SK-N-DZ (cell line): ENCODE results near the gene PARL.

Experiments used
- DNase-seq: peaks from one replicate; pipeline ENCODE4 v3.0.0-alpha.2; 2015; ENCODE audit warnings: low spot score

PARL gene

GRCh38 chr3:183854318-183855035 is 30.2 kb downstream of the PARL start:
- DNase-seq, result no peak

DNA sequence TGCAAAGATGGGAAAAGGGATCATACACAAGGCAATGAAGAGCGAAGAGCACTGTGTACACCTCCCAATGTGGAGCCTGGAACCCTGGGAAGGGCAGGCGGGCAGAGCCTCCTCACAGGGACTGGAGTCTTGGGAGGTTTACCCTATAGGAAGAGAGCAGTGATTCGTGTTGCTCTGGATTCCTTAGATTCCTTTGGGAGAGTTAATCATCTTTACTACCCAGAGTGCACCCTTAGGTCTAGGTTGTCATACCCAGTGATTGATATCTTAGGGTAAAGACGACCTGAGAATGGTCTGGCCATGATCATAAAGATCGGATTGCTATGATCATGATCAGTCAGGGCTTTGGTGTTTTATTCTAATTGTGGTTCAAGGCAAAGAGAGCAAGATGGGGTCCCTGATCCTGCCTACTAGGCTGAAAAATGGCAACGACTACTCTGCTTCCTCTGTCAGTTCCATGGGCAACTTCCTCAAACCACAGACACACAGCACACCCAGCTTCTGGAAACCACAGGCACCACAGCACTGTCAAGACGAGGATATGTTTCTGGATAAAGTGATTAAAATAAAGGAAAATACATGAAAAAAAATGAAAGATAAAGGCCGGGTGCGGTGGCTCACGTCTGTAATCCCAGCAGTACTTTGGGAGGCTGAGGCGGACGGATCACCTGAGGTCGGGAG is 38.9 kb downstream of the PARL start:
- no peak for DNase-seq

- no peak for DNase-seq
Observed at GRCh38 chr3:183845090-183845489, 39.6 kb downstream of the PARL start.

- no peak for DNase-seq
Observed at GRCh38 chr3:183844606-183845005, 40.1 kb downstream of the PARL start.

- DNase-seq, result no peak
Observed at GRCh38 chr3:183839751-183840150, 44.9 kb downstream of the PARL start.

DNA sequence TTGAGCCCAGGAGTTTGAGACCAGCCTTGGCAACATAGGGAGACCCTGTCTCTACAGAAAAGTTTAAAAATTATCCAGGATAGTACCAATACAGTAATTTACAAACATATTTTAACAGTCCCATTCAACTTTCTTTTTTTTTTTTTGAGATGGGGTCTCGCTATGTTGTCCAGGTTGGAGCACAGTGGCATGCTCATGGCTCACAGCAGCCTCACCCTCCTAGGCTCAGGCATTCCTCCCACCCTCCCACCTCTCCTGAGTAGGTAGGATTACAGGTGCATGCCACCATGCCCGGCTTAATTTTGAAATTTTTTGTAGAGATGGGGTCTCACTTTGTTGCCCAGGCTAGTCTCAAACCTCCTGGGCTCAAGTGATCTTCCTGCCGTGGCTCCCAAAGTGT is 46.8 kb downstream of the PARL start:
- DNase-seq, result no peak

GRCh38 chr3:183837390-183837789 is 47.3 kb downstream of the PARL start:
- DNase-seq, result no peak

DNA sequence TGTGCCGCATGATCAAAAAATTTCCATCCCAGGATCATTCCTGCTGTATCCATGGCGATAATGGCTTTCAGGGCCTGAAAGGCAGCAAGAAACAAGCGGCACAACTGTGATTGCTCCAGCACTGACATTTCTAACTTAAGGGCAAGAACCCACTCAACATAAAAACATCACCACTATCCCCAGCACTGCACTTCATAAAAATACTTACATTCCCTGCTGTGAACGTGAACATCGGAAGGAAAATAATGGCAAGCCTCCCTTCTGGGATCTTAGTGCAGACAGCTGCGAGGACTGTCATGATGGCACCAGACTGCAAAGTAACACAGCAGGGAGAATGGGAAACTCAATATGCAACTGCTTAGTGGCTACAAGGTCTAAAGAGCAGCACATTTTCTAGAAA is 51.2 kb downstream of the PARL start:
- DNase-seq, result no peak

DNA sequence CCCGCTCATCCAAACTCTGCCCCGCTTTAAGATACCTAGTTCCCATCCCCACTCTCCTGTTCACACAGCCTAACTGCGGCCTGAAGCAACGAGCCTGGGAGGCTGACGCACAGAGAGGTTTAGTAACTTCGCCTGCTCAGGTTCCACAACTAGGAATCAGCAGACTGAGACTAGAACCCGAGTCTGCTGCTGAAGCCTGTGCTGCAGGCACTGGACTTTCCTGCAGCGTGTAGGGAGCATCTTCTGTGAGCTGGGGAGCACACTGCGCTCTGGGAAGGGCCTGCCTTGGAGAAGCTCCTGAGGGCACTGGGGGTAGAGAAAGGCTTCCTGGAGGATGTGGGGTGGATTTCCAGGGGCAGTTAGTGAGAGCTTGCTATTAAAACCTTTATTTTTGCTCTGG is 54.5 kb downstream of the PARL start:
- DNase-seq, result no peak

- no peak for DNase-seq
Observed at GRCh38 chr3:183829466-183829865, 55.2 kb downstream of the PARL start.

GRCh38 chr3:183828538-183828870 is 56.2 kb downstream of the PARL start:
- DNase-seq, result no peak

DNA sequence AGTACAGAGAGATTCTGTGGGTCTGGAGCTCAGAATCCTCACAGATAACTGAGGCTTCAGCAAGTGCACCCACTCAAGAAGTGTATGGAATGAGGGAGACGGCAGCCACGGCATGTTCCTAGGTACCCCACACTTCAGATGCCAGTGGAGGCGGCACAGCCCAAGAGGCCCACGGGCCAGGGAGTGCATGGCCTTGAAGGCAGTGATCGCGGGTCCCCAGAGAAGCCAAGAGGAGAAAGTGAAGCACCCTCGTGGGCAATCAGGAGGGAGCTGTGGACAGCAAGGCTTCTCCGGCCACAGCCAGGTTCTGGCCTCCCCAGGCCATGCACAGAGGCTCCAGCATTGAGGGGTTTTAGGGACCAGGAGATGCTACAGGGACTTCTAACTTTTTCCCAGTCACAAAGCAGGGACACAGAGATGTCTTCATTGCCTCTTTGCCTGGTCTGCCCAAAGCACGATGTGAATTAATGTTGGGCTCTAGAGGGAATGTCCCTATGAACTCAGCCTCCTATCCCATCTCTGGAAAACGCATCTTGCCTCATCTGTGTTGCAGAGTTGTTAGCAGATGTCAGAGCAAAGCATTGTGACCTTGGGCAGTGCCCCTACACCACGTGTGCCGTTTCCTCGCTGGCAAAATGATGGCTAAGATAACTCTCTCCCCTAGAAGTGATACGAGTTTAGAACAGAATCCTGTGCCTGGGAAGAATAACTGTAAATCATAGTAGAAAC is 56.7 kb downstream of the PARL start:
- DNase-seq, result no peak

- DNase-seq, result no peak
Observed at GRCh38 chr3:183826448-183827250, 58.0 kb downstream of the PARL start.

DNA sequence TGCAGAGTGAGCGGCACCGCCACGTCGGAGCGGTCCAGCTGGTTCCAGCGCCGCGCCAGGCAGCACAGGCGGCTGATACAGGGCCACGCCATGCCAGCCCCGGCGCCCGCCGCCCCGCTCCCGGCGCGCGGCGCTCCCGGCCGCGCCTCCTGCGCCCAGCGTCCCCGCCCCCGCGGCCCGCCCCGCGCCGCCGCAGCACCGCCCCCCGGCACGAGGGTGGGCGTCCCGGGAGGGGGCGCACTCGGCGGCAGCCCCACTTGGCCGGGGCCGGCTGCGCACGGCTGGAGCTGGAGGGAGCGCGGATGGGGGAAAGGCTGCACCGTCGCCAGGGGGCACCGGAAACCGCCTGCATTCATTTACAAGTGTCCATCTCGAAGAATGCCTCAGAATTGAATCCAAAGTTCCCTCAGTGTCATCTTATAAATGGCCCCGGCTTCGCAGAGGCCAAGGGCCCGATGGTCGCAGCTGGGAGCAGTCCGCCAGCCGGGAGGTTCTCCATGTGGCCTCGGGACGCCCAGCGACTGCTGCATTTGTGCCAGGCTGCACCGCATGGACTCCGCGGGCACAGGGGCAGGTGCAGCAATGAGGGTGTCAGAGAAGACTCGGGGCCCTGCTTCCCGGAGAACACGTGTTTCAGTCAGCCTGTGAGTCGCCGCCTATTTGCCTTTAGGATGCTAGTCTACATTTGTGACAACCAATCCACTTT is 59.1 kb downstream of the PARL start, which contains the start of gene MAP6D1:
Gene MAP6D1, minus strand, starts transcription at position 122 of the 706 bp plus-strand sequence. Its CDS starts 30 bp downstream, at position 92.
- peak; percentile 68 for DNase-seq

DNA sequence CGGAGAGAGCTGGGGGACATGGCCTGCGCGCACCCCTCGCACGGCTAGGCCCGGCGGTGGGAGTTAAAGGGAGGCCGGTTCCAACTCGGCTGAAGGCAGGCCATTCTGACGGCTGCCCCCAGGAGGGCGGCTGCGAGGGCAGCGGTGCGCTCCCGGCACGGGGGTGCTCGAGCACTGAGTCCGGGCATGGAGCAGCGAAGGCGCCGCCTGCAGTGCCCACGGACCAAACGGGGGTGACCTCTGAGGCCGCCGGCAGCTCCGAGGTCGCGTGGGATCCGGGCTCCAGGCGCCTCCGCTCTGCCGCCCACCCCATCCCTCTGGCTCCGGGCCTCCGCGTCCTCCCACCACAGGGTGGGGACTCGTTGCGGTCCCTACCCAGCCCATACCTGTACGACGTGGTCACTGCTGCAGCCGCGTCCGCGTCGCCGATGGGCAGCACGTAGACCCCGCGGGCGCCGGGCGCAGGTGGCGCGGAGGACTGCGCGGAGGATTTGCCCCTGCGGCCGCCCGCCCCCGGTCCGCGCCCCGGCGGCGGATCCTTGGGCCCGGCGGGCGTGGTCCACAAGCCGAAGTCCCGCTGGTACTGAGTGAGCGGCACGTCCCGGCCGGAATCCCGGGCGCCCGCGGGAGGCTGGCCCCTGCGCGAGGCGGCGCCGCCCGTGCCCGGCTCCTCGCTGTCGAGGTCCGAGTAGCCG is 59.8 kb downstream of the PARL start:
- no peak for DNase-seq

DNA sequence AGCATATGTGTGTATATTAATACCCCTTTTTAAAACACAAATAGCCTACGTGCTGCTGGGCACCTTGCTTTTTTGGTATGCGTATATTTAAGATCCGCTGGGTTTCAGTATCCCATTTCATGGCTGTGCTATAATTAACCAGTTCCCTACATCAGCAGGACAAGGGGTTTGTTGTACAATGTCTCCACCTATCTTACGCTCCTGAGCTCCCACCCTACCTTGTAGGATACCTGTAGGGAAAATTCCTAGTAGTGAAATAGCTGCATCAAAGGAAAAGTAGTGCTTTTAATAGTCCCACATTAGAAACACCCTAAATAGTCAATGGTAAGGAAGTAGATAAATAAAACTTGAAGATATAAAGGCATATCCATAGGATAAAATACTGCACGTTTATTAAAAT is 60.7 kb downstream of the PARL start:
- DNase-seq, result no peak

- no peak for DNase-seq
Observed at GRCh38 chr3:183822631-183823030, 62.0 kb downstream of the PARL start.

DNA sequence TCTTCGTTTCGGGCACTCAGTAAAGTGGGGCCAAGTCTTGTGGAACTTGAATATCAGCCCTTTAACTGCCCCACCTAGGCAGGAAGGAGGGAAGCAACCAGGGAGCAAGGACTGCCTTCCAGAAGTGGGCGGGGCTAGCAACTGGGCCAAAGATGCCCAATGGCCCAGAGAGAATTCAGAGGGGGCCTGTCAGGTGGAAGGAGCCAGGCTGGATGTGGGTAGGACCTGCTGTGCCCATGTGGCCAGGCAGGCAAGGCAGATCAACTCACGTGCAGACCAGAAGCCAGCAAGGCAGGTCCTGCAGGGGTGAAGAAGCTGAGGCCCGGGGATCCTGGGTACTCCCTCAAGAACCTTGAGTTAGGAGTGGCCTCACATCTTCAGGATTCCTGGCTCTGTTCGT is 64.8 kb downstream of the PARL start:
- no peak for DNase-seq

DNA sequence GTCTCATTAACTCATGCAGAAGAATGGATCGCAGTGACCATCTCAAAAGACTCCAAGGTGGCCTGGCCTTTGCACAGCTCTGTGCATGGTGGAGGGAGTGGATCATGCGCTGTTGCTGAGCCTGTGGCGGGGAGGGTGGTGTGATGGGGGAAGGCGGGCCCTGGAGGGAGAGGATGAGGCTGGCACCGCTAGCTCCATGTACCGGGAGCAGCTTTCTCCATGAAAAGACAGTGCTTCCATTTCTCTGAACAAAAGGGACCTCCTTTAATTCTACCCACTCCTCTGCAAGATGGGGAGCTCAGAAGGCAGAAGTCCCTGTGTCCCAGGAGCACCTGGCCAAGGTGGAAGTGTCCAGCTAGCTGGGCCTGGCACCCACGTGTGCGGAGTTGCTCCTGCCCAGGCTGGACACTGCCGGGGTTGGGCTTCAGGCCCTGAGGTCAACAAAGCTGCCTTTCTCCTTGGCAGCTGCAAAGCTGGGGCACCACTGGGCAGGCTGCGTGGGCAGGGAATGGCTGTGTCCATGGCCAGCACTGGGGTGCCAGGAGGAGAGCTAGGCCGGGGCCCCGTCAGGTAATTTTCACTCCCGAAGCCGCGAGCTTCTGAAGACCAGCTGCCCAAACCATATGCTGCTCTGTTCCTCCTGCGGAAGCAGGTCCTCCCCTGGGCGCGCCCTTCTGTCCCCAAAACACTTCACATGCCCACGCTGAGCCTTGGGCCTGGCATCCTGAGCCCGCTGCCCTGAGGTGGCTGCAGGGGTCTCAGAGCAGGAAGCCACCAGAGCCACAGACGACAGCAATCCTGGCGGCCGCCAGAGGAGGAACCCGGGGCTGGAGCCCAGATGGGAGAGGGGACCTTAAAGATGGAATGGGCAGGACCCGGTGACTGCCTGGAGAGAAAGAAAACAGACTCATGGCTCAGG is 65.7 kb downstream of the PARL start:
- no peak for DNase-seq
